Neural cell (in vitro differentiated cells): ENCODE measurements around the gene NES.

Source experiments
- EZH2 ChIP-seq: fragments of 200-600, 300-800 bp; shearing (Covaris generic), sonication (generic); IDR thresholded peaks from 2 replicates; pipeline ENCODE4 v1.6.1; 2014; ENCODE audit warnings: antibody characterized with exemption, low read length, borderline replicate concordance, mild to moderate bottlenecking; ENCODE audit not compliant: insufficient read depth, poor library complexity, severe bottlenecking
- POLR2AphosphoS5 ChIP-seq: IDR thresholded peaks from 2 replicates; pipeline ENCODE4 v1.6.1; 2012
- REST ChIP-seq: IDR thresholded peaks from 2 replicates; pipeline ENCODE4 v1.6.1; 2012; ENCODE audit warnings: borderline replicate concordance
- SMC3 ChIP-seq: fragments of 450-650 bp; conservative IDR thresholded peaks from 2 replicates; pipeline ENCODE4 v1.6.1; 2014; ENCODE audit warnings: antibody characterized with exemption, mild to moderate bottlenecking, moderate library complexity; ENCODE audit not compliant: poor library complexity
- TAF1 ChIP-seq: IDR thresholded peaks from 2 replicates; pipeline ENCODE4 v1.6.1; 2012; ENCODE audit warnings: low read depth

DNA sequence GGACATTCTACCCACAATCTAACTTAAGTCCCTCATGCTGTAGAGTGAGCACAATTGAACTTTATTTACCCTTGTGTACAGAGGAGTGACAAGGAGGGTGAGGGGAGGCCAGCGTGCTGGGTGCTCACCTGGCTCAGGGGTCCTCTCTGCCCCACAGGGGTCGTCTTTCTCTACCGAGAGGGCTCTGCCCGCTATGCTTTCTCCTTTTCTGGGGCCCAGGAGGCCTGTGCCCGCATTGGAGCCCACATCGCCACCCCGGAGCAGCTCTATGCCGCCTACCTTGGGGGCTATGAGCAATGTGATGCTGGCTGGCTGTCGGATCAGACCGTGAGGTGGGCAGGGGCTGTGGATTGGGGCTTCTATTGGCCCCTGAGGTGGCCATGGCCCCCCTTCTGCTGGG is 29.9 kb downstream of the NES start:
- TF ChIP-seq EZH2 (no peak), REST (no peak), SMC3 (no peak), POLR2AphosphoS5 (no peak), TAF1 (no peak)
